Upper lobe of right lung (tissue), 1 donor: Measurements from ENCODE around the gene FASN. TPM values are rescaled to one million over a fixed set of nuclear protein-coding genes. Genes with fewer than 3 reads are reported as not detected.

Experiments
- ATAC-seq: fragments of 200-7000 bp; cut with Tn5 transposase; one replicate; pipeline ENCODE4 v1.9.1; 2020; ENCODE audit warnings: mild to moderate bottlenecking, moderate library complexity
- DNase-seq: peaks from one replicate; pipeline ENCODE4 v3.0.0-alpha.2; 2020
- H3K27ac ChIP-seq: fragments of 200-600 bp; one replicate; pipeline ENCODE4 v1.8.0; 2022
- H3K27me3 ChIP-seq: fragments of 200-600 bp; one replicate; pipeline ENCODE4 v1.8.0; 2022; ENCODE audit warnings: mild to moderate bottlenecking
- H3K36me3 ChIP-seq: fragments of 200-600 bp; one replicate; pipeline ENCODE4 v1.8.0; 2022
- H3K4me1 ChIP-seq: fragments of 200-600 bp; one replicate; pipeline ENCODE4 v1.8.0; 2022
- H3K4me3 ChIP-seq: fragments of 200-600 bp; one replicate; pipeline ENCODE4 v1.8.0; 2022; ENCODE audit warnings: mild to moderate bottlenecking
- H3K9me3 ChIP-seq: fragments of 200-600 bp; one replicate; pipeline ENCODE4 v1.8.0; 2022
- CTCF ChIP-seq: fragments of 200-600 bp; IDR thresholded peaks from one replicate; pipeline ENCODE4 v1.8.0; 2022; ENCODE audit warnings: antibody characterized with exemption
- intact Hi-C: fragments of 100-400 bp; cut with DNase I; formaldehyde crosslinking; loops from one replicate; pipeline ENCODE4 v1.11.0; 2022
- total RNA-seq: library from RNA; stranded (reverse); fragmentation: NEBNext Ultra II Directional; extraction: Animal tissue kit (Norgen Biotek cat#: 25700); gene quantifications from one replicate; pipeline ENCODE4 v1.2.1, GENCODE V29; 2021
- donor health status: DM: no; HTN: yes; CAD: no; lungs with severe emphysema.

Gene FASN
- total RNA-seq, 1 donor from 2014 or later = 432 TPM

- H3K36me3 ChIP-seq = no peaks in the 10 kb centered on the region
- TF ChIP-seq CTCF = no peak
- intact Hi-C loops = no loop called here
- no peak for DNase-seq
- H3K4me3 ChIP-seq = no peak overlapping the region
- no peak for ATAC-seq
- peaks cover 11% of the 10 kb centered on the region for H3K4me1 ChIP-seq
- H3K27me3 ChIP-seq = no peaks in the 10 kb centered on the region
- H3K9me3 ChIP-seq = no peaks in the 10 kb centered on the region
- no peak overlapping the region for H3K27ac ChIP-seq
Observed at GRCh38 chr17:82029391-82029790, 68.6 kb downstream of the FASN start.

GRCh38 chr17:82028966-82029365 is 69.1 kb downstream of the FASN start:
- H3K4me1 ChIP-seq = peaks cover 15% of the 10 kb centered on the region
- TF ChIP-seq CTCF = no peak
- intact Hi-C loops = no loop called here
- no peak for DNase-seq
- no peak for ATAC-seq
- H3K27me3 ChIP-seq = no peaks in the 10 kb centered on the region
- no peak overlapping the region for H3K27ac ChIP-seq
- no peaks in the 10 kb centered on the region for H3K9me3 ChIP-seq
- H3K4me3 ChIP-seq = no peak overlapping the region
- no peaks in the 10 kb centered on the region for H3K36me3 ChIP-seq

Other genes starting within 250 kb of the FASN start
- gene P4HB, start 237.7 kb downstream of the FASN start, total RNA-seq = 462 TPM
- 386 TPM for gene ARHGDIA, start 226.9 kb downstream of the FASN start, total RNA-seq
- gene ALYREF, start 206.7 kb downstream of the FASN start, total RNA-seq = 39.4 TPM
- 91.0 TPM for gene ANAPC11, start 206.5 kb downstream of the FASN start, total RNA-seq
- 0.55 TPM for gene NPB, start 196.0 kb downstream of the FASN start, total RNA-seq
- gene PCYT2, start 186.8 kb downstream of the FASN start, total RNA-seq = 46.1 TPM
- gene SIRT7, start 180.1 kb downstream of the FASN start, total RNA-seq = 27.5 TPM
- 35.9 TPM for gene MAFG, start 170.5 kb downstream of the FASN start, total RNA-seq
- 19.0 TPM for gene PYCR1, start 160.9 kb downstream of the FASN start, total RNA-seq
- gene MYADML2, start 151.0 kb downstream of the FASN start, total RNA-seq = not detected
- gene NOTUM, start 137.0 kb downstream of the FASN start, total RNA-seq = 6.1 TPM
- gene ASPSCR1, start 120.6 kb downstream of the FASN start, total RNA-seq = 50.3 TPM
- gene CENPX, start 75.4 kb downstream of the FASN start, total RNA-seq = 40.2 TPM
- 12.2 TPM for gene LRRC45, start 74.9 kb downstream of the FASN start, total RNA-seq
- gene RAC3, start 66.6 kb downstream of the FASN start, total RNA-seq = 3.4 TPM
- 143 TPM for gene DCXR, start 60.5 kb downstream of the FASN start, total RNA-seq
- gene RFNG, start 46.4 kb downstream of the FASN start, total RNA-seq = 38.5 TPM
- 78.0 TPM for gene GPS1, start 46.3 kb downstream of the FASN start, total RNA-seq
- gene DUS1L, start 32.4 kb downstream of the FASN start, total RNA-seq = 82.4 TPM
- 50.5 TPM for gene CCDC57, start 114.6 kb upstream of the FASN start, total RNA-seq
- 77.5 TPM for gene SLC16A3, start 130.8 kb upstream of the FASN start, total RNA-seq
- 150 TPM for gene CSNK1D, start 175.5 kb upstream of the FASN start, total RNA-seq
- 7.2 TPM for gene CD7, start 219.4 kb upstream of the FASN start, total RNA-seq
- gene SECTM1, start 235.5 kb upstream of the FASN start, total RNA-seq = 26.4 TPM